ENCODE results near the gene INSYN1.

Gene INSYN1

DNA sequence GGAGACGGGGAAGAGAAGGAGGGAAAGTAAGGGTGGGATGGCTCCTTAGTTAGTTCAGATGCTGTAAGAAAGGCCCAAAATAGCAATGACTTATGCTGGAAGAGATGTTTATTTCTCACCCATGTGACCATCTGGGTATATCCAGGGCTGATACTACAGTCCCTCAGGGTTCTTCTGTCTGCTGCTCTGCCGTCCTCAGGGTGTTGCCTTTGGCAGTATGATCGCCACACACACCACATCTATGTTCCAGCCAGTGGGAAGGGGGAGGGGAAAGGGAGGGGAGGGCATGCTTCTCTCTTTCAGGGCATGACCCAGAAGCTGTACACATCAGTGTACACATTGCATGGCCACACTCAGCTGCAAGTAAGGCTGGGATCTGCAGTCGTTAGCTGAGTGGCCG is 58.7 kb downstream of the INSYN1 start:
- no peak for DNase-seq (ENCODE audit: insufficient read length, low spot score)
- no peak for FAIRE-seq

DNA sequence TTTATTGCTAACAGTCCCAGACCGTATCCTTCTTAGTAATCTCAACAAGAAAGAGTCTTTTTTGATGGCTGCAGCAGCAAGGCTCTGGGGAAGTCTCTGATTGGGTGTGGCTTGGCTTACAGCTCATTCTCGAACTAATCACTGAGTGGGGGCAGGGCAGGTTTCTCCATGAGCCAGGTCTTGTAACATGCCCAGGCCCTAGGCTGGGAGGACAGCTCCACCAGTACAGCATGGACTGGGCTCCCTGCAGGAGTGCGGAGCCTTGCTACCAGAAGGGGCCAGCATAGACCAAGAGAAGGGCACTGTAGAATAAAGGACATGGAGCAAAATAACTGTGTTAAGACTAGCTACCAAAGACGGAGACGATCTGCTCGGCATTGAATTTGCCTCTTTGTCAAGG is 61.8 kb downstream of the INSYN1 start:
- FAIRE-seq (no peak), DNase-seq (ENCODE audit: insufficient read length, low spot score) (no peak)

DNA sequence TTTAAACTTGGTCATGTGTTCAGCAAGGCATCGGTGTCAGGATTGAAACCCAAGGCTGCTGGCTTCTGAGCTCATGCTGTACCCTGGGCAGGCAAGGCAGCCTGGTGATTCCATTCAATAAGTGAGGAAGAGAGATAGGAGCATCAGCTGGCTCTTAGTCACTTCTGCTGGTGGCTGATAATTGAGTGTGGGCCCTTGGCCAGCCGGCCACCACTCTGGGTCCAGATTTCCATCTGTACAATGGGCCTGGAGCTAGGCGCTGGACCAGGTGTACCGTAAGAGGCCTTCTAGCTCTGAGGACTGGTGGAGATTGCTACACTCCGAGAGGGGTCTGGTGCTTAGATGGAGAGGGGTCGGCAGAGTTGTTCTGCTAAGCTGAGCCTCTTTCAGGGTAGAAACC is 64.7 kb downstream of the INSYN1 start:
- no peak for FAIRE-seq
- DNase-seq (ENCODE audit: insufficient read length, low spot score), result no peak

DNA sequence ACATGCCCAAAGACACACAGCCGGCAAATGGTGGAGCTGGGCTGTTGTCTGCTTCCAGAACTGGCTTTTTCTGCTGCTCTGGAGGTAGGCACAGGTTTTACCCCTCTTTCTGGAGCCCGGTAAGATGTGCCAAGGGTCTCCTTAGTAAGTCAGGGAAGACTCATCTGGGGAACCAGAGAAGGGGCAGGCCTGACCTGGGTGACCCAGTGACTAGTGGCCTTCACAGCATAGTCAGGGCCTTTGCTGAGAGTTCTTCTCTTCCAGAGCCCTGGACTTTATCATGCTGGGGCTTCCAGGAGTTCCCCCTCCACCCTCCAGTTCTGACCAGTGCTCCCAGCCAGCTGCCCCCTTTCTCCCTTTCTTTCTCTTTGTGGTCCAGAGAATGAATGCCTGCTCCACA is 65.8 kb downstream of the INSYN1 start:
- DNase-seq (ENCODE audit: insufficient read length, low spot score) (no peak), FAIRE-seq (no peak)

DNA sequence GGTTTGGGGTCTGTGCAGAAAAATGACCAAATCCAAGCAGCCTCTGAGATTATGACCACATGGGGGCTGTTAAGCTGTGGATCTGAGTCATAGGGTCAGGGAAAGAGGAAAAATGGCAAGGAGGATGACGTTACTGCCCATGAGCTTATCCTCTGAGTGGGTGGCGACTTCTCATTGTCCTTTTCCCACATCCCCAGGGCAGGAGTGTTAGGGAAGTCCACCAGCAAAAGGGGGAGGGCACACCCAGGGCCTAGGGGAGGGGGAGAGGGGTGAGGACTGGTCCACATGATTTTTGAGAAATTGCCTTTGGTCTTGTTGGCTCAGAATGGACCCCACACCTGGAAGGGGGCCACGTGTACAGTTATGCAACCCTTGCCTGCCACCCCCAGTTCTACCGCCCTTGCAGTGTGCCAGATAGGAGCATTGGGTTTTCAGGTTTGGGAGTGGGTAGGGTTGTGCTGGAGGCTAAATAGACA is 66.3 kb downstream of the INSYN1 start:
- FAIRE-seq, result peak; percentile 68

DNA sequence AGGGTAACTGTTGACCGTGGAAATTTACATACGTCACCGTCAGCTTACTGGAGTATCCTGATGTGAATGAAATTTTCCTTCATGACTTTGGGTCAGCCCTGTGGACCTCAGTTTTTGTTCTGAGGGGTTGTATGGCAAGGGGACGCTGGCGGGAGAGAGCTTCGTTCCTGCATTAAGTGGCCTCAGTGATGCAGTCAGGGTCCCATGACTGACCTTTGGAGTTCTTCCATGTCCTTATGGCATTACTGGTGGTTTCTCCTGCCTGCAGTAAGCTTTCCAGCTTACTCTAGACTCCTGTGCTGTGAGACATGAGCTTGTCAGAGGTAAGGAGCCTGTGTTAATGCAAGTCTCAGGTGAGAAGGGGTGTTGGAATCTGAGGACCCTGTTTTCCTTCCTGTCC is 67.2 kb downstream of the INSYN1 start:
- DNase-seq (ENCODE audit: insufficient read length, low spot score) (no peak), FAIRE-seq (no peak)

More for the DNA sequence above, 66.3 kb downstream of the INSYN1 start:
- DNase-seq (ENCODE audit: insufficient read length, low spot score), result peak; percentile 78

Measured in HTR-8/SVneo (cell line).